H9 (cell line): ENCODE data around the gene GRM5. TPM values are rescaled to one million over a fixed set of nuclear protein-coding genes. Genes with fewer than 3 reads are reported as not detected.

Experiments
- DNase-seq: peaks from one replicate; pipeline ENCODE4 v3.0.0-alpha.2; 2017
- H2AFZ ChIP-seq: one replicate; pipeline ENCODE4 v1.6.1; 2013; ENCODE audit warnings: mild to moderate bottlenecking, low read length, control low read depth, moderate library complexity
- H2AK5ac ChIP-seq: 2 replicates; pipeline ENCODE4 v1.6.1; 2013; ENCODE audit warnings: low read length, control low read depth, mixed read lengths; ENCODE audit not compliant: insufficient read length
- H2BK120ac ChIP-seq: one replicate; pipeline ENCODE4 v1.6.1; 2013; ENCODE audit warnings: low read depth, mild to moderate bottlenecking, low read length, control low read depth, inconsistent platforms; ENCODE audit not compliant: poor library complexity, severe bottlenecking
- H2BK12ac ChIP-seq: 2 replicates; pipeline ENCODE4 v1.6.1; 2013; ENCODE audit warnings: low read length, control low read depth, mixed read lengths, low read depth; ENCODE audit not compliant: insufficient read length
- H2BK15ac ChIP-seq: 2 replicates; pipeline ENCODE4 v1.6.1; 2013; ENCODE audit warnings: low read depth, low read length, control low read depth
- H2BK20ac ChIP-seq: one replicate; pipeline ENCODE4 v1.6.1; 2013; ENCODE audit warnings: low read depth, mild to moderate bottlenecking, low read length, control low read depth, inconsistent platforms; ENCODE audit not compliant: poor library complexity, severe bottlenecking
- H2BK5ac ChIP-seq: 2 replicates; pipeline ENCODE4 v1.6.1; 2013; ENCODE audit warnings: low read length, control low read depth, mixed read lengths; ENCODE audit not compliant: insufficient read length
- H3K14ac ChIP-seq: 2 replicates; pipeline ENCODE4 v1.6.1; 2013; ENCODE audit warnings: low read length, control low read depth; ENCODE audit not compliant: insufficient read depth
- H3K18ac ChIP-seq: 2 replicates; pipeline ENCODE4 v1.6.1; 2013; ENCODE audit warnings: low read depth, mild to moderate bottlenecking, mixed read lengths, low read length, control low read depth; ENCODE audit not compliant: insufficient read length
- H3K23ac ChIP-seq: 2 replicates; pipeline ENCODE4 v1.6.1; 2013; ENCODE audit warnings: low read length, control low read depth, mixed read lengths, low read depth; ENCODE audit not compliant: insufficient read length
- H3K23me2 ChIP-seq: 2 replicates; pipeline ENCODE4 v1.6.1; 2013; ENCODE audit warnings: low read depth, mild to moderate bottlenecking, mixed read lengths, low read length, control low read depth; ENCODE audit not compliant: insufficient read length, poor library complexity, severe bottlenecking
- H3K27ac ChIP-seq: 2 replicates; pipeline ENCODE4 v1.5.1; 2013; ENCODE audit warnings: low read length, control low read depth, mixed read lengths, low read depth; ENCODE audit not compliant: insufficient read length
- H3K27me3 ChIP-seq: 2 replicates; pipeline ENCODE4 v1.6.1; 2013; ENCODE audit warnings: low read length, control low read depth, inconsistent platforms; ENCODE audit not compliant: insufficient read depth
- H3K4ac ChIP-seq: 2 replicates; pipeline ENCODE4 v1.6.1; 2013; ENCODE audit warnings: low read depth, mild to moderate bottlenecking, control low read depth, inconsistent platforms, low read length, moderate library complexity
- H3K4me1 ChIP-seq: 2 replicates; pipeline ENCODE4 v1.6.1; 2013; ENCODE audit warnings: low read length, control low read depth, inconsistent platforms; ENCODE audit not compliant: insufficient read depth
- H3K4me2 ChIP-seq: 2 replicates; pipeline ENCODE4 v1.6.1; 2013; ENCODE audit warnings: low read length, control low read depth, mixed read lengths; ENCODE audit not compliant: insufficient read length, insufficient read depth
- H3K56ac ChIP-seq: 2 replicates; pipeline ENCODE4 v1.6.1; 2013; ENCODE audit warnings: low read depth, mild to moderate bottlenecking, mixed read lengths, low read length, control low read depth; ENCODE audit not compliant: insufficient read length
- H3K79me1 ChIP-seq: 2 replicates; pipeline ENCODE4 v1.6.1; 2013; ENCODE audit warnings: low read depth, mild to moderate bottlenecking, moderate library complexity, low read length, control low read depth, inconsistent platforms; ENCODE audit not compliant: insufficient read depth, poor library complexity, severe bottlenecking
- H3K79me2 ChIP-seq: 2 replicates; pipeline ENCODE4 v1.6.1; 2013; ENCODE audit warnings: low read length, control low read depth, inconsistent platforms; ENCODE audit not compliant: insufficient read depth
- H3K9ac ChIP-seq: 2 replicates; pipeline ENCODE4 v1.6.1; 2013; ENCODE audit warnings: low read length, control low read depth, mixed read lengths; ENCODE audit not compliant: insufficient read length; ENCODE audit errors: extremely low read depth
- H3K9me3 ChIP-seq: one replicate; pipeline ENCODE4 v1.6.1; 2013; ENCODE audit warnings: low read depth, low read length, inconsistent platforms; ENCODE audit not compliant: control insufficient read depth
- H3T11ph ChIP-seq: one replicate; pipeline ENCODE4 v1.6.1; 2013; ENCODE audit warnings: mild to moderate bottlenecking, low read length, control low read depth, inconsistent platforms
- H4K20me1 ChIP-seq: one replicate; pipeline ENCODE4 v1.6.1; 2013; ENCODE audit not compliant: control insufficient read depth, insufficient read length, insufficient read depth
- H4K5ac ChIP-seq: 2 replicates; pipeline ENCODE4 v1.6.1; 2013; ENCODE audit warnings: low read depth, mild to moderate bottlenecking, mixed read lengths, low read length, control low read depth; ENCODE audit not compliant: insufficient read length
- H4K8ac ChIP-seq: replicated peaks from 2 replicates; pipeline ENCODE4 v1.6.1; 2013; ENCODE audit warnings: low read length, control low read depth, mixed read lengths, low read depth; ENCODE audit not compliant: insufficient read length
- H4K91ac ChIP-seq: 2 replicates; pipeline ENCODE4 v1.6.1; 2013; ENCODE audit warnings: low read depth, mild to moderate bottlenecking, moderate library complexity, mixed read lengths, low read length, control low read depth; ENCODE audit not compliant: insufficient read length
- H3K27ac Mint-ChIP-seq, 3 experiments: 2 replicates in 2 of 3; 3 replicates in 1 of 3; pipeline ENCODE4 v1.8.0; 2020 to 2021; ENCODE audit warnings: mixed read lengths in 3 of 3, mild to moderate bottlenecking in 1 of 3, moderate library complexity in 1 of 3
- H3K27me3 Mint-ChIP-seq: 2 replicates; pipeline ENCODE4 v1.8.0; 2021; ENCODE audit warnings: low read depth, mild to moderate bottlenecking, moderate library complexity, mixed read lengths
- H3K36me3 Mint-ChIP-seq, 3 experiments: 2 replicates in 2 of 3; 3 replicates in 1 of 3; pipeline ENCODE4 v1.8.0; 2020 to 2021; ENCODE audit warnings: low read depth in 3 of 3, mixed read lengths in 3 of 3; ENCODE audit not compliant: insufficient read depth in 1 of 3
- H3K4me1 Mint-ChIP-seq, 2 experiments: 2 replicates each; pipeline ENCODE4 v1.8.0; 2020; ENCODE audit warnings: mixed read lengths in 2 of 2
- H3K4me3 Mint-ChIP-seq, 2 experiments: 2 replicates in 1 of 2; 3 replicates in 1 of 2; pipeline ENCODE4 v1.8.0; 2020 to 2021; ENCODE audit warnings: mild to moderate bottlenecking in 2 of 2, mixed read lengths in 2 of 2, moderate library complexity in 1 of 2
- H3K9me3 Mint-ChIP-seq, 2 experiments: 2 replicates in 1 of 2; 3 replicates in 1 of 2; pipeline ENCODE4 v1.8.0; 2020; ENCODE audit warnings: mild to moderate bottlenecking in 2 of 2, mixed read lengths in 2 of 2, moderate library complexity in 1 of 2
- WGBS: extraction: QIAGEN DNeasy Blood & Tissue Kit; methylation state at CpG from one replicate; pipeline ENCODE4 v1.1.7; 2013; ENCODE audit warnings: missing lambda C conversion rate, low lambda C conversion rate, mixed read lengths; ENCODE audit not compliant: insufficient read length; ENCODE audit errors: extremely low coverage; 5-methylcytosine and 5-hydroxymethylcytosine counted together
- total RNA-seq: library from RNA; stranded (reverse); gene quantifications from 2 replicates; pipeline ENCODE4 v1.2.1, GENCODE V29; 2021
- TF ChIP-seq, protein P1 (sequence below): fragments of 200-600 bp; sonication (generic); conservative IDR thresholded peaks from 3 replicates; pipeline ENCODE4 v1.8.0; 2021; ENCODE audit warnings: antibody characterized with exemption, mild to moderate bottlenecking

GRM5 gene
- total RNA-seq, 1 experiment from 2014 or later: not detected

- no peaks in the 10 kb centered on the region for H3K27me3 ChIP-seq
- H2BK5ac ChIP-seq: no peak overlapping the region
- no peak overlapping the region for H2BK12ac ChIP-seq
- Mint-ChIP-seq H3K27me3 (no peaks in the 10 kb centered on the region; the same call in 1 of the 2 replicates), H3K4me3 (no peak overlapping the region), H3K4me1 (peaks cover 10 to 14% of the 10 kb centered on the region in 2 experiments), H3K9me3 (peaks cover 8 to 14% of the 10 kb centered on the region in 2 experiments; a peak in 4 of 5 replicates), H3K27ac (no peak overlapping the region), H3K36me3 (peaks cover 1 to 12% (median 2%) of the 10 kb centered on the region in 3 experiments; a peak in 3 of 7 replicates)
- no peaks in the 10 kb centered on the region for H4K20me1 ChIP-seq
- no peak overlapping the region for H3K4me2 ChIP-seq
- H4K5ac ChIP-seq: no peak overlapping the region
- no peak overlapping the region for H3K56ac ChIP-seq
- no peak overlapping the region for H2BK120ac ChIP-seq
- no peak overlapping the region for H3K14ac ChIP-seq
- no peak overlapping the region for H4K91ac ChIP-seq
- no CpG with 5 or more reads among the region's 3 CpGs for WGBS
- no peak overlapping the region for H3K18ac ChIP-seq
- H3T11ph ChIP-seq: no peak overlapping the region
- H2BK15ac ChIP-seq: no peak overlapping the region
- no peaks in the 10 kb centered on the region for H3K79me1 ChIP-seq
- H3K27ac ChIP-seq: no peak overlapping the region
- no peak for DNase-seq
- no peaks in the 10 kb centered on the region for H3K23me2 ChIP-seq
- no peak overlapping the region for H3K4ac ChIP-seq
- H3K23ac ChIP-seq: no peak overlapping the region
- H2AFZ ChIP-seq: no peak overlapping the region
- H2BK20ac ChIP-seq: no peak overlapping the region
- H3K9ac ChIP-seq: no peak overlapping the region
- no peaks in the 10 kb centered on the region; the same call in 1 of the 2 replicates for H3K4me1 ChIP-seq
- TF ChIP-seq, protein P1, sequence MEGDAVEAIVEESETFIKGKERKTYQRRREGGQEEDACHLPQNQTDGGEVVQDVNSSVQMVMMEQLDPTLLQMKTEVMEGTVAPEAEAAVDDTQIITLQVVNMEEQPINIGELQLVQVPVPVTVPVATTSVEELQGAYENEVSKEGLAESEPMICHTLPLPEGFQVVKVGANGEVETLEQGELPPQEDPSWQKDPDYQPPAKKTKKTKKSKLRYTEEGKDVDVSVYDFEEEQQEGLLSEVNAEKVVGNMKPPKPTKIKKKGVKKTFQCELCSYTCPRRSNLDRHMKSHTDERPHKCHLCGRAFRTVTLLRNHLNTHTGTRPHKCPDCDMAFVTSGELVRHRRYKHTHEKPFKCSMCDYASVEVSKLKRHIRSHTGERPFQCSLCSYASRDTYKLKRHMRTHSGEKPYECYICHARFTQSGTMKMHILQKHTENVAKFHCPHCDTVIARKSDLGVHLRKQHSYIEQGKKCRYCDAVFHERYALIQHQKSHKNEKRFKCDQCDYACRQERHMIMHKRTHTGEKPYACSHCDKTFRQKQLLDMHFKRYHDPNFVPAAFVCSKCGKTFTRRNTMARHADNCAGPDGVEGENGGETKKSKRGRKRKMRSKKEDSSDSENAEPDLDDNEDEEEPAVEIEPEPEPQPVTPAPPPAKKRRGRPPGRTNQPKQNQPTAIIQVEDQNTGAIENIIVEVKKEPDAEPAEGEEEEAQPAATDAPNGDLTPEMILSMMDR: no peak
- H2AK5ac ChIP-seq: no peak overlapping the region
- no peaks in the 10 kb centered on the region for H3K79me2 ChIP-seq
- H4K8ac ChIP-seq: no peak overlapping the region
- no peaks in the 10 kb centered on the region for H3K9me3 ChIP-seq
These were observed 610.9 kb downstream of the GRM5 start for GRCh38 chr11:88454881-88455280.

Other genes with a start within 250 kb of the GRM5 start
- gene TYR, start 111.9 kb upstream of the GRM5 start, total RNA-seq: not detected in 2 replicates